ENCODE measurements around the gene CARD11.

Gene CARD11

GRCh38 chr7:2880874-2881533 lies 162.7 kb downstream of the CARD11 start:
- Histone ChIP-seq H3K4me3 (IDR thresholded peaks at IDR 0.05; ENCODE audit: insufficient read depth, low read depth, low read length) (no peak overlapping the region), H3K4me1 (ENCODE audit: low read depth, poor library complexity, severe bottlenecking) (no peaks in the 10 kb centered on the region), H3K4me2 (no peak overlapping the region), H3K36me3 (ENCODE audit: insufficient read depth) (no peaks in the 10 kb centered on the region), H3K9ac (no peak overlapping the region), H3K27me3 (ENCODE audit: insufficient read depth, low read depth) (no peaks in the 10 kb centered on the region), H3K79me2 (ENCODE audit: insufficient read depth, low read depth) (no peaks in the 10 kb centered on the region), H4K20me1 (ENCODE audit: insufficient read depth) (no peaks in the 10 kb centered on the region), H3K27ac (no peak overlapping the region), H2AFZ (ENCODE audit: low read depth) (no peak overlapping the region)
- TF ChIP-seq, protein P1, sequence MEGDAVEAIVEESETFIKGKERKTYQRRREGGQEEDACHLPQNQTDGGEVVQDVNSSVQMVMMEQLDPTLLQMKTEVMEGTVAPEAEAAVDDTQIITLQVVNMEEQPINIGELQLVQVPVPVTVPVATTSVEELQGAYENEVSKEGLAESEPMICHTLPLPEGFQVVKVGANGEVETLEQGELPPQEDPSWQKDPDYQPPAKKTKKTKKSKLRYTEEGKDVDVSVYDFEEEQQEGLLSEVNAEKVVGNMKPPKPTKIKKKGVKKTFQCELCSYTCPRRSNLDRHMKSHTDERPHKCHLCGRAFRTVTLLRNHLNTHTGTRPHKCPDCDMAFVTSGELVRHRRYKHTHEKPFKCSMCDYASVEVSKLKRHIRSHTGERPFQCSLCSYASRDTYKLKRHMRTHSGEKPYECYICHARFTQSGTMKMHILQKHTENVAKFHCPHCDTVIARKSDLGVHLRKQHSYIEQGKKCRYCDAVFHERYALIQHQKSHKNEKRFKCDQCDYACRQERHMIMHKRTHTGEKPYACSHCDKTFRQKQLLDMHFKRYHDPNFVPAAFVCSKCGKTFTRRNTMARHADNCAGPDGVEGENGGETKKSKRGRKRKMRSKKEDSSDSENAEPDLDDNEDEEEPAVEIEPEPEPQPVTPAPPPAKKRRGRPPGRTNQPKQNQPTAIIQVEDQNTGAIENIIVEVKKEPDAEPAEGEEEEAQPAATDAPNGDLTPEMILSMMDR (conservative IDR thresholded peaks at IDR 0.05; ENCODE audit: low read depth, low read length), result no peak

DNA sequence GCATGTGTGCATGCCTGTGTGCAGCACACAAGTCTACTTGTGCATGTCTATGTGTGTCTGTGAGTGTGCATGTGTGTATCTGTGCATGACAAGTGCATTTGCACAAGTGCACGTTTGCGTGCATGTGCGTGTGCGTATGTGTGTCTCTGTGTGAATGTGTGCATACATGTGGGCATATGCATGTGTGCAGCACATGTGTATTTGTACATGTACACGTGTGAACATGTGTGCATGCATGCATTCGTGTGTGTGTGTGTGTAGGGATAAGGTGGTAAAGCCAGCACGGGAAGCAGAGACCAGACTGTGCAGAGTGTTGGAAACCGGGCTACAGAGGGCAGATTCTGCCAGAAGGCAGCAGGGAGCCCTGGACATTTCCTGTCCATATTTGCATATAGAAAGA lies 163.6 kb downstream of the CARD11 start:
- Histone ChIP-seq H3K27ac (no peak overlapping the region), H3K9ac (no peak overlapping the region), H4K20me1 (ENCODE audit: insufficient read depth) (no peaks in the 10 kb centered on the region), H3K79me2 (ENCODE audit: insufficient read depth, low read depth) (no peaks in the 10 kb centered on the region), H3K36me3 (ENCODE audit: insufficient read depth) (no peaks in the 10 kb centered on the region), H3K4me2 (no peak overlapping the region), H2AFZ (ENCODE audit: low read depth) (no peak overlapping the region), H3K4me3 (IDR thresholded peaks at IDR 0.05; ENCODE audit: insufficient read depth, low read depth, low read length) (no peak overlapping the region), H3K27me3 (ENCODE audit: insufficient read depth, low read depth) (no peaks in the 10 kb centered on the region), H3K4me1 (ENCODE audit: low read depth, poor library complexity, severe bottlenecking) (no peaks in the 10 kb centered on the region)
- TF ChIP-seq, protein P1 (conservative IDR thresholded peaks at IDR 0.05; ENCODE audit: low read depth, low read length), result no peak

DNA sequence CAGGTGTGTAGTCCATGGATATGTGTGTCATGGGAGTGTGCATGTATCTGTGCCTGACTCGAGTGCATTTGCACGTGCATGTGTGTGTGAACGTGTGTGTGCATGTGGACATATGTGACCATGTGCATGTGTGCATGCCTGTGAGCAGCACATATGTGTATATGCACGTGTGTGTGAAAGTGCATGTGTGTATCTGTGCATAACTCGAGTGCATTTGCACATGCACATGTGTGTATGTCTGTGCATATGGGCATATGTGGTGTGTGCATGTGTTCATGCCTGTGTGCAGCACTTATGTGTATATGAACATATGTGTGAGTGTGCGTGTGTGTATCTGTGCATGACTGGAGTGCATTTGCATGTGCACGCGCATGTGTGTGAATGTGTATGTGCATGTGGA lies 164.3 kb downstream of the CARD11 start:
- H3K27me3 ChIP-seq (ENCODE audit: insufficient read depth, low read depth), result no peaks in the 10 kb centered on the region

GRCh38 chr7:2878306-2878705 lies 165.4 kb downstream of the CARD11 start:
- Histone ChIP-seq H3K4me3 (IDR thresholded peaks at IDR 0.05; ENCODE audit: insufficient read depth, low read depth, low read length) (no peak overlapping the region), H3K9ac (no peak overlapping the region), H3K27ac (no peak overlapping the region), H2AFZ (ENCODE audit: low read depth) (no peak overlapping the region), H3K4me2 (no peak overlapping the region), H3K36me3 (ENCODE audit: insufficient read depth) (no peaks in the 10 kb centered on the region), H3K27me3 (ENCODE audit: insufficient read depth, low read depth) (no peaks in the 10 kb centered on the region), H4K20me1 (ENCODE audit: insufficient read depth) (no peaks in the 10 kb centered on the region), H3K79me2 (ENCODE audit: insufficient read depth, low read depth) (no peaks in the 10 kb centered on the region), H3K4me1 (ENCODE audit: low read depth, poor library complexity, severe bottlenecking) (no peaks in the 10 kb centered on the region)
- TF ChIP-seq, protein P1 (conservative IDR thresholded peaks at IDR 0.05; ENCODE audit: low read depth, low read length), result no peak

More for the DNA sequence above, 164.3 kb downstream of the CARD11 start:
- Histone ChIP-seq H3K4me3 (IDR thresholded peaks at IDR 0.05; ENCODE audit: insufficient read depth, low read depth, low read length) (no peak overlapping the region), H4K20me1 (ENCODE audit: insufficient read depth) (no peaks in the 10 kb centered on the region), H3K79me2 (ENCODE audit: insufficient read depth, low read depth) (no peaks in the 10 kb centered on the region), H3K4me1 (ENCODE audit: low read depth, poor library complexity, severe bottlenecking) (no peaks in the 10 kb centered on the region), H3K9ac (no peak overlapping the region), H3K36me3 (ENCODE audit: insufficient read depth) (no peaks in the 10 kb centered on the region), H3K27ac (no peak overlapping the region), H2AFZ (ENCODE audit: low read depth) (no peak overlapping the region), H3K4me2 (no peak overlapping the region)
- TF ChIP-seq, protein P1 (conservative IDR thresholded peaks at IDR 0.05; ENCODE audit: low read depth, low read length), result no peak

All from KMS-11 (cell line).